Stimulated activated CD8-positive, alpha-beta memory T cell treated with anti-CD3 and anti-CD28 coated beads, Interleukin-15, amount 100 ng/mL, for 4 hours (primary cell): ENCODE measurements around the gene MBNL2.

ENCODE experiments used
- DNase-seq, 2 donors: peaks; one replicate each; pipeline ENCODE4 v3.0.0-alpha.2; 2020; ENCODE audit warnings: low read depth in 2 of 2

Gene MBNL2

DNA sequence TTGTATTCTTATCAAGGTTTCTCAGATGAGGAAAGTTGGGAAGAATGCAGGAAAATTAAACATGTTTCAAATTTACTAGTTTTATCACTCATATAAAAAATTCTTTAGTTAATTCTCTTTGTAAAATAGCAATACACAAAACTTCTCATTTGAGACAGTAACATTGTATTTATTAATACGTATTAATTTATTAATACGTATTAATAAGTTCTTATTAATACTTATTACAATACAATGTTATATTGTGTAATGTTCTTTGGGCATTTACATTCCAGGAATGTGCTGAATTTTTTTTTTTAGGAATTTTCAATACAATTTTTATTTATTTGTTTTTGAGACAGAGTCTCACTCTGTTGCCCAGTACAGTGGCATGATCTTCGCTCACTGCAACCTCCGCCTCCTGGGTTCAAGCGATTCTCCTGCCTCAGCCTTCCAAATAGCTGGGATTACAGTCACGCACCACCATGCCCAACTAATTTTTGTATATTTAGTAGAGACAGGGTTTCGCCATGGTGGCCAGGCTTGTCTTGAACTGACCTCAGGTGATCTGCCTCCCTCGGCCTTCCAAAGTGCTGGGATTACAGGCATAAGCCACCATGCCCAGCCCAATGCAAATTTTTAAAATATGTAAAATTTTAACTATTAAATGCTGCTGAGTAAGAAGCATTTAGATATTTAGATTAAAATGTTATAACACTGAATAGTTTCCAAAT is 31.6 kb downstream of the MBNL2 start:
- no peak for DNase-seq

DNA sequence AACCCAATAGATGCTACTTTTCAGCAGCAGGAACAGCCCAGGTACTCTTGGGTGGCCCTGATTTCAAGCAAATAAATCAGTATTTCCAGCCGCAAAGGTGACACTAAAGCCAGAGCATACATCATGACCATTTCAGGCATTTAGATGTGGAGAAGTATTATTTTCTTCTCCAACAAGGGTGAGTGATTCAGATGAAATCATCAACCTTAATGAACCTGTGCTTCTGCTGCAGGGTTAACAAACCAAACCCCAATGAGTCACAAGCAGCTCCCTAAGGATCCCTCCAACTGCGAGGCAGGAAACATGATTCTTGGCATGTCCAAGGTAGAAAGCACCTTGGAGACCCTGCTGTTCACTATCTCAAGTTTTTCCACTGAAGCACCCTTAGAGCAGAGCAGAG is 32.7 kb downstream of the MBNL2 start:
- no peak for DNase-seq

DNA sequence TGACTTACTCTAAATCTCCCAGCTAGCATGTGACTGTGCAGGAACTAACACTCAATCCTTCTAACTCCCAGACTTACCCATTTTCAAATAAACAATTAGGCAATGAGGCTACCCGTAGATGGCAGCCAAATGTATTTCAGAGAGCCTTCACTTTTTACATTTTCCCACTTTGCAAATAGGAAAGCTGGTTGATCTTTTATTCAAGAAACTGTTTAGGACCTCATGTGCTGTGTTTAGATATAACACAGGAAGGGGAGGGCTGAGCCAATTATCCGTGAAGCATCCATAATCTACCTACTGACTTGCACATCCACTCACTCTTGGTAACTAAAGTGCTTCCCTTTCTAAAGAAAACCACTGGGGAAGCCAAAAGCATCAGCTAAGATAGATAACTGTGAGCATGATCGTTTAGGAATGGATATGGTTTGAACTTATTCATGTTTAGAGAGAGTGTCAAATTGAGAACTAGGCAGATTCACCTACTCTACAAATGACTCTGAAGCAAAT is 33.4 kb downstream of the MBNL2 start:
- no peak for DNase-seq

DNA sequence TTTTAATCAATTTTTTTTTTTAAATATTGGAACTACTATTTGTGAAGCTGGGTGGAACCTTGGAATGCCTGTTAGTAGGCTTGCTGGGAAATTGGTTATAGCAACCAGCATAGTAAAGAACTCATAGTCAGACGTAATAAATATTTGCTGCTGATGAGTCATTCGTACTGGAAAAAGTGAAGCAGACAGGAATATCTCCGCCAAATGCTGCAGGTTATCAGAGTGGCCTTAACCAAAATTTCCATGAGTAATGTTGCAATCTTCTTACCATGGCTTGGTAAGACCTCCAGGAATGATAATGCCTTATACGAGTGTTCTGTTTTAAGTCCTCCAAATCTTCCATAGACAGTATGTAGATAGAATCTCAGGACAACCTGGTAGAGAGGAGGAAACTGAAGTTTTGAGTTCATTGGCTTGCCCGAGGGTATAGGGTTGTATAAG is 34.2 kb downstream of the MBNL2 start:
- no peak for DNase-seq

DNA sequence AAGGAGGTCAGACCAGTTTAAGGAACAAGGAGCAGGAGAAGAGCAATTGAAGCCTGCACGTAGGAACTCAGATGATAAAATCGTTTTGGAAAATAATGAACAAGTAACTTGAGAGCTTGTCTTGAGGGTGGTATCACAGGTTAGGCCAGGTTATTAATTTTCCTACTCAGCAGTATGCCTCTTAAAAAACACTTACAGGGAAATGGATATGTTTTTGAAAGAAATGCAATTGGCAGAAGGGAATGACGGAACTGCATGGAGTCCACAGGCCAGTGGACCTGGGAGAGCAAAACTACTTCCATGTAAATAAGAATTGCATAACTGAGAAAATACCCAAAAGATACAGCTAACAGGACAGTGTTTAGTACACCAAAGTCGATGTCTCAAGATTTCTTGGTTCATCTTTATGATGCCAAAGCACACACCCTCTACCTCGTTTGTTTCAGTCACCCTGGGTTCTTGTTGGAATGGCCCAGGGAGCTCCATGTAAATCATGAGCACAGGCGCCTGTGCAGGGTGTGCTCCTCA is 35.2 kb downstream of the MBNL2 start:
- no peak for DNase-seq

DNA sequence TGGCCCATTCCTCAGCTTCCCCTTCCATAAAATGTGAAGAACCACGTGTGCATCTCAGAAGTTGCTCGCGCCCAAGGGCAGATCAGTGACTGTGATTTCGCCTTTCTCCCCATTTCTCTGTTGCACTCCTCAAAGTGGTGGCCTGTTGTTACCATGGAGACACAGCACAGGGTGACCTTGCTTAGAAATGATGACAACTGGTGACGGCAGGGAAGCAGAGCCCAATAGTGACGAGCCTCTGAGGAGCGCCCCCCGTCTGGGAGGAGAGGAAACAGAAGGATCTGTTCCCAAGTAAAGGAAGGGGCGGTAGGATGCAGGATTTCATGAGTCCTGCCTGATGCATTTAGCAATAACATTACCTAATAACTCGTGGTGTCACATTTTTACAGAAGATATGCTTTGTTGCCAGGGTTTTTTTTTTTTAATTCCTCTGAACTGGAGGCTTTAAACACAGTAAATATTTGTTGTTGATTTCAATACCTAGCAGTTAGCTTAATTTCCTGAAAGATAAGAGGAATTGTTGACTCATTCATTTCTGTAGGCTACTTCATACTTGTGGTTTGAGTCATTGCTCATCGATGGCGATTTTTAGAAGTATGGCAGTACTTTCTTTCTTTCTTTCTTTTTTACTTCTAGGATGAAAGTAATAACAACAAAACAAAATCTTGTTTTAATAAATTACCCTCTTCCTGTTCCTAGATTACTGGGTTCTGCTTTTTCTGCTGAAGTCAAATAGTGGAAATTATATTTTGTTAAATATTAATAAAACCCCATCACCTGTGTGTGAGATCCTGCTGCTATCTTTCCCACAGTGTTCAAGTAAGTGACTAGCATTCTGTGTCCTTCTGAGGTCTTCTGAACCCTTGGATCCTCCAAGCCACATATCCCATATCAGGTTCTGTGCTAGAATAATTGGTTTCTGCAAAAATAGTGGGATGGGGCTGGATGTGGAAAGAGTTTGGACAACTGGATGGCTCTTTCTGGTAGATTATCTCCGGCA is 36.0 kb downstream of the MBNL2 start:
- no peak for DNase-seq

DNA sequence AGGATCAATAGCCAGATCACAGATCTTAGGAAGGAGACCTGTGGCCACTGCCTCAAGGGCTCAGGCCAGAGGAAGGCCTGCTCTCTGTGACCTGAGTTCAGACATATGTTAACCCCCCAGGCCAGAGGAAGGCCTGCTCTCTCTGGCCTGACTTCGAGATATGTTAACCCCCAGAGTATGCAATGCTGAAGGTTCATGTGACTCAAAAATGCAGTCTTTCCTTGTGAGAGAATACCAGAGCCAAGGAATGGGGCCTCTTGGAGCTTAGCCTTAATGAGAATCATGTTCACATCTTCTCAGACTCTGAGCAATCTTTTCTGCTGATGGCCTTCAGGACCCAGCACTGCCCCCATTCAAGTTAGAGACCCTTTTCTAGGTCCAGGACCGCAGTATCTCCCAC is 36.7 kb downstream of the MBNL2 start:
- no peak for DNase-seq

DNA sequence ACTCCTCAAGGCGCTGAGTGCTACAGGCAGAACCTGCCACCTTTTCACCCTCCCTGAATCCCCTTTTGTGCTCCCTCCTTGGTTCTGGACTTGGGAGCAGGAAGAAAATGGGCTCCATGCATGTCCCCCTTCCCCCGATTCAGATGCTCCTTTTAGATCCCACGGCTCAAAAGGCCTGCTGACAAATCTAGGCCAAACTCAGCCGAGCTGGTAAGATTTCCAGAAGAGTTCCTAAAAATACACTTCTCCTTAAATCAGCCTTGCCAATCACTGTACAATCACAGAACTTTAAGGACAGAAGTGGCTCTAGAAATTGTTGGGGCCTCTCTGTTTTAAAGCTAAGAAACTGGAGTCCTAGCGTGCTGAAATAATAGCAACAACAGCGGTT is 37.3 kb downstream of the MBNL2 start:
- DNase-seq: no peak

DNA sequence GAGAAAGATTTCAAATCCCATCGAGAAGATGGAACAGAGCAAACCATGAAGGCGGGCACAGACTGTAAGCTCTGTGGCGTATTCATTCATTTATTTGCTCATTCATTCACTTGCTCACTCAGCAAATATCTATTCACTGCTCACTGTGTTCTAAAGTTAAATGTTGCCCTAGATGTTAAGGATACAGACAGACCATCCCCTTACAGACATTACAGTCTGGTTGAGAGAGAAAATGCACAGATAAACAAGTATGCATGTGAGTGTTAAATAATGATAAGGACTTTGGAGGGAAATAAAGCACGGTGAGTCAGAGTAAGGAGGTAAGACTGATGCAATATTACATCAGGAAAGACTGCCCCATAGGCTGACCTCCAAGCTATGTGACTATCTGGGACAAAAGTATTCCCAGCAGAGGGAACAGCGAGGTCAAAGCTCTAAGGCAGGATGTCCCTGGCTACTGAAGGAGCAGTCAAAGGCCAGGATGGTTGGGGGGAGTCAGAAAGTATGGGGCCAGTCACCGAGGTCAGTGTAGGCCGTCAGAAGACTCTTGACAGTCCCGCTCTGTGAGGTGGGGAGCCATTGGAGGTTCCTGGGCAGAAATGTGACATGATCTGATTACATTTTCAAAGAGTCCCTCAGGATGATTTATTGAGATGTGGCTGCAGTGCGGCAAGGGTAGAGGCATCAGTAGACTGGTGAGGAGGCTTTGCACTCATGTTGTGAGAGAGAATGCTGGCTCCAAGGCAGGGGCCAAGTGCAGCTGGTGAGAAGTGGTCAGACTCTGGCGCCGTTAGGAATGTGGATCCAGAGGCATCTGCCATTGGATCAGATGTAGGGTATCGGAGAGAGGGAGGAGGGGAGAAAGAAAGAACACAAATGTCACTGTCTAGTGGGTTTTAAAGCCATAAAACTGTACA is 37.9 kb downstream of the MBNL2 start:
- DNase-seq: no peak

DNA sequence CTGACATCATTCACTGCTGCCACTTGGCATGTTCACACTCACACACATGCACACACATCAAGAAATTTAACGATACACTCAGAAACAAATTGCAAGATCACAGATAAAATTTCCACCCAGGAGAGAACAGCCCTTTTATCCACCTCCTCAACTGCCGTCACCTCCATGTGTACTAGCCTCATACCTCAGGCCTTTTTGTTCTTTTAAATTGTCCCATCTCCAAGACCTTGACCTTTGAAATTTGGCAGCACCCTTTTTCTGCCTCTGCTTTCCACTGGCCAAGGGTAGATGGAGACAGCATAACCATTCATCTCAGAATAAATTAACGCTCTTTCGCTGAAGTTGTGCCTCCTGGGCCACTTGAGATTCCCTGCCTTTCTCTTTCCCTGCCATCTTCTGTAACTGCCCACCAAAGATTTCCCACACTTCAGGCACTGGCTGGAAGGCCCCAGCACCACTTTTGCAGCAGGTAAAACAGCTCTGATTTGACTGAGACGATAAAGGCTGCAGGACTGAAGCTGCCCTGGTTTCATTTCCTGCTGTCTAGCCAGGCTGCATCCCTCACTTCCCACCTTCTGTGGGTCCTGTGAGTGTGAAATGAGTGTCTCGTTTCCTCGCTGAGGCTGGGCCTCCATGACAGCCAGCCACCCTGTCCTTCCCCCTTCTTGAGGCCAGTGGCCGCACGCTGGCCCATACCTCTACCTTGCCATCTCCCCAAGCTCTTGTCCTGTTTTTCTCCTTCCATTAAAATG is 39.3 kb downstream of the MBNL2 start:
- no peak for DNase-seq

DNA sequence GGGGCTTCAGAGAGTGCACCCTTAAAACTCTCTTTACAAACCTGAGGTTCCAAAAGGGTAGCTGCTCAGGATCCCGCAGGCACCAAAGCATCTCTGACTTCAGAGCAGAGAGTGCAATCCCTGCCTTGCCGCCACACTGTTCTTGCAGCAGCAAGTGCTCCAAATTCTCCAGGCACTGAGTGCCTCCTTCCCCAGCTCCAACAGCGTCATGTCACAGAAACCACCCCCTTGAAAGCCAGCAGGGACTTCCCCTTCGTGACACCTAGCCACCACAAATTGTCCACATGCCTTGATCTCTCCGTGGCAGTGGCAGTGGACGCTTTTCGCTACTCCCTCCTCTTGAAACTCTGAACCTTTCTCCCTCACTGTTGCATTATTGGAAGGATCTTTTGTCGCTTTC is 39.9 kb downstream of the MBNL2 start:
- DNase-seq: no peak

DNA sequence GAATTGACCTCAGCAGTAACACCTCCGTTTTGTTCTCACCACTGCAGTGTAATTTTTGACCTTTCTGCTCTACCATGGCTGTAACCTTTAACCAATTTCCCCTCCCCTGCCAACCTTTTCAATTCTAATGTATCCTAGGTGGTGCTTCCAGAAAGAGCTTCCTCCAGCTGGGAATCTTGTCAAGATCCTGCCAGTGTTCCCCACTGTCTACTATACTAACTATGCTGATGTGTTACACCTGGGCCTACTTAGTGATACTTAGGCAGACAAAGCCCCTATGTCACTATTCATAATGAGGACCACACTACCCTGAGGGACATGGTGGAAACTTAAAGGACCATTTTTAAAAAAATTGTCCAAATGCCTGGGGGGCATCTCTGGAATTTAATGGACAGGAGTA is 41.0 kb downstream of the MBNL2 start:
- DNase-seq: no peak

DNA sequence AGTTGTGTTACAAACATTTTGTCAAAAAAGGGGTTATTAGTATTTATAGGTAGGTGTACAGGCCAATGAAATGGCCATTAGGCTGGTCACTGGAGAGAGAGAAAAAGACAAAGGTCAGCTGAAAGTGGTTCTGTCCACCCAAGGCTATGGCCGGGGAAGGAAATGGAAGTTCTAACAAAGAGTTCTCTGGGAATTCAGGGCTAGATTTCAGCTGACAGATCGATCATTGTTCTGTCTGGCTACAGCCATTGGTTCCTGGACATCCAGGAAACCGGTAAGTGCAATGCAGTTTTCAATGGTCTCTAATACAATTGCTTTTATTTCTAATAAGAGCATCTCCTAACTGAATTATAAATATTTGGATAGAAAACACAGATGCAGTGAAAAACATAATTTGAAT is 42.5 kb downstream of the MBNL2 start:
- DNase-seq: no peak

DNA sequence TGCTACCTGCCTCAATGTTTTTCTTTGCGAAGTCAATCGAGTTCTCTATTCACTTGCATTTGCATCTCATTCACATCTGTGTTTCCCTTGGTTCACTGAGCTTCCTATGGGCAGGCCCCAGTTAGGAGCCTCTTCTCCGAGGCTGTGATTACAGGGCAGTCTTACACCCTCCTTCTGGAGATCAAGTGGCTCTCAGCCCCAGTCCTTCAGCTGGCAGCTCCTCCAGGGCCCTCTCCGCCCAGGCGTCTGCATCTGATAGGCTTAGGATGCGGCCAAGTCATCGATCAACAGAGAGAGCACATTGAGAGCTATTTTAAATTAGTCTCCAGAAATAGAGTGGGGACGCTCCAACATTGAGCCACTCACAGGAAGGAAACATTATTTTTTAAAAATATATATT is 44.2 kb downstream of the MBNL2 start:
- no peak for DNase-seq

DNA sequence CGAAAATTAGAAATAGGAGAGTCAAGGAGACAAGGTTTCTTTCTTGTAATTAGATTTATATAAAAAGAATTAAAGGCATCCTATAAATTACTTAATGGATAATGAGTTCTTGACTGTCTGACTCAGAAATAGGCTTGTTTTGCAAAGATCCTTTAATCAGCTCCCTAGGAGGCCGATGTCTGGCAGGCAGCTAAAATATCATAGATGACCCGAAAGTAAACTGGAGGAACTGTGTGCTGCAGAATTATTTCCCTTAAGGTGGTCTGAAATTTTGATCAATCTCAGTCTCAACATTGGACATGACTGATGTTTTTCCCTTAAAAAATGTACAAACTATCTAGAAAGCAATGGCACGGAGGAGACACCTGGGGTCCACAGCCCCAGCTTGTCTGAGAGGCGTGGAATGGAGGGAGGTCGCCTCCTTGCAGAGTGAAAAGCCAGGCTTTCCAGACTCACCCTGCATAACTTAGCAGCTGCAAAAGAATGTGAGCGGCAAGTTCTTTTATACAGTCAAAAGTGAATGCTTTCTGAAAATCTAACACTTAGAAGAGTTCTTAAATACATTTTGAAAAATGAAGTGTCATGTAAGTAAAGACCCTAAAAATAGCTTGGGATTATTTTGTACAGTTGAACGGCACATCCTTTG is 44.8 kb downstream of the MBNL2 start:
- DNase-seq: no peak

DNA sequence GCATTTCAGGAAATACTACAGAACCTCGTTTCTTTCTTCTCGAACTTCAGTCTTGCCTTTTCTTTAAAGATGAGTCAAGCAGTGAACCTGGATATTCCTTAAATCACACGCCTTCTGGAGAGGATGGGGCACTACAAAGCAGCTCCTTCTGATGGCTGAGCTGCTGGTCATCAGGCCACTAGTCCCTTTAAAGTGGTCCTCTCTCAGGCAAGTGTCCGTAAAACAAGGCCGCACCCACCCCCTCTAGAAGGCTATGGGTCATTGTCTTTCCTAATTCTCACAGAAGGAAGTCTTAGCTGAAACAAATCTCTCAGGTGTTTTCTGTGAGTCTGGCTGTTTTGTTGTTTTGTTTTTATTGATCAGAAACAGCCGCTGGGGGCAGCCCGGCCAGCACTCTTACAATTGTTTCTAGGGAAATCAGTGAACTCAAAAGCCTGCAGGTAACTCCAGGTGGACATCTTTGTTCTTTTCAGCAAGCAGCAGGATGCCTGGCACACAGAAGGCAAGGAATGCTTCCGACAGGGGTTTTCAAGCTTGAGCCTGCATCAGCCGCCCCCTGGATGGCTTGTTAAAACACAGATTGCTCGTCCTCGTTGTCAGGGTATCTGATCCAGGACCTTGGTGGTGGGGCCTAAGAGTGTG is 45.4 kb downstream of the MBNL2 start:
- DNase-seq: no peak

DNA sequence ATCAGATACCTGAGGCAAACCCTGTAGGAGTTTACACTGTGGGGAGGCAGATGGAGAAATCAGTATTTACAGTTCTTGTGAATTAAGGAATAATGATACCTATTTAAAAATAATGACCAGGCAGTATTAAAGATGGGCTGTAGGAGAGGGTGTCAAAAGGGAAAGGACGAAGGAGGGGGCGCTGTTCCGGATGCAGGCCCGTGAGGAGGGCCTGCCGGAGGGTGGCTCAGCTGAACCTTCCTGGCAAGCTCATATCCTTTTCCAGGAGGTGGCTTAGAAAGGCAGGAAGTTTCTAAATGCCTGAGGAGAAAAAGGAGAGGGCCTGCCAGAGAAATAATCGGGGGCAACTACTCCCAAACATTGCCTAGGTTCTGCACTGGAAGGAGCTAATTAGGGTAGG is 46.6 kb downstream of the MBNL2 start:
- DNase-seq: no peak

DNA sequence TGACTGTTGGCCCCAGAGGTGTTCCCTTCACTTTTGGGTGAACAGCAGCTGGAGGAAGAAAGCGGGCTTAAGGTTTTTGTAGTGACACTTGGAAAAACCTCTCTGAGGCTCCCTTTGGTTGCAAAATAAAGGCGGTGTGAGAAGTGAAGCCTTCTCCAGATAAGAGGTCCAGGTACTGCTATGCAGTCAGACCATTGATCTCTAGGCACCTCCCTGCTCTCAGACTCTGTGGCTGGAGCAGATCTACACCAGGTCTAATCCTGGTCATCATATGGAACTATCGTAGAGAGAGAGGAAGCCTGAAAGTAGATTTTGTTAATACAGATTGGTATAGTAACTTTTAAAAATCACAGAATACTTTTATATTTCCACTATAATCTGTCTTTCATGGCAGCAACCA is 47.5 kb downstream of the MBNL2 start:
- no peak for DNase-seq

DNA sequence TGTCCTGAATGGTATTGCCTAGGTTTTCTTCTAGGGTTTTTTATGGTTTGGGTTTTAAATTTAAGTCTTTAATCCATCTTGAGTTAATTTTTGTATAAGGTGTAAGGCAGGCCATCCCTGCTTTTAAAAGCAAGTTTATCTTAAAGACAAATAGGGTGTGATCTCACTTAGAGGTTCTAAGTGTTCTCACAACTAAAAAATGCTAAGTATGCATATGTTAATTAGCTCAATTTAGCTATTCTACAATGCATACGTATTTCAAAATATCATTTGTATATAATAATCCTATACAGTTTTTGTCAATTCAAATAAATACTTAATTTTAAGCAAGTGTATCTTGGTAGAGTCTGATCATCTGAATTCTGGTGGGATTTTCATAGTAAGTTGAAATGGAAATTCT is 50.4 kb downstream of the MBNL2 start:
- DNase-seq: no peak

DNA sequence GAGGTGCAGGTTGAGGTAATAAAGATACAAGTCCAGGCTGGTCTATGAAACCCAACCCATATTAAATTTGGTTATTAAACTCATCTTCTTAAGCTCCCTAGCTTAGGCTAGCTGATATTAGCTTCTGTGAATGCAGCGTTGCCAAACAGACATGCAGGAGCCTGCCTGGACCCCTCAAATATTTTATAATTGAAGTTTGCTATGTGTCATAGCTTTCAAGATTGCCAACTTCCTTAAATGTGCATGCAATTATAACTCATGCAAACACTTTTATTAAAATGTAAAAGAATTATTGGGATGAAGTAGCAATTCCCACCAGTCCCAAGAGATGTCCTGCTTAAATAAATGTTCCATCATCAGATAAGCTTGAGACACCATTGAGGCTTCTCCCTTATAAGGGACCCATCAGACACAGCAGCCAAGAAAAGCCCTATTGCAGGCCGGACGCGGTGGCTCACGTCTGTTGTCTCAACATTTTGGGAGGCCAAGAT is 51.3 kb downstream of the MBNL2 start:
- DNase-seq: no peak
